ENCODE results near the gene TMBIM6. TPM values are rescaled to one million over a fixed set of nuclear protein-coding genes. Genes with fewer than 3 reads are reported as not detected.

Gene TMBIM6
- total RNA-seq, 1 experiment from 2014 or later, result 525 TPM

- DNase-seq (ENCODE audit: low read depth, low spot score) (no peak), ATAC-seq (no peak)
- Histone ChIP-seq H3K9me3 (ENCODE audit: control insufficient read depth, insufficient read depth, low read depth, low read length) (no peaks in the 10 kb centered on the region), H3K4me1 (ENCODE audit: control insufficient read depth, insufficient read depth, low read length) (no peaks in the 10 kb centered on the region), H3K4me3 (ENCODE audit: low read depth in 2 of 2, low read length in 2 of 2) (no peak overlapping the region), H3K27me3 (ENCODE audit: control insufficient read depth, insufficient read depth, low read length) (no peaks in the 10 kb centered on the region), H3K27ac (ENCODE audit: low read length) (no peak overlapping the region), H3K36me3 (ENCODE audit: control insufficient read depth, insufficient read depth, low read length) (0 out of 2 replicates have a peak, but pooled peaks cover 2% of the 10 kb centered on the region)
- CTCF ChIA-PET, result no interaction called here
- no TSS peak for BruUV-seq (replicated peaks)
- TF ChIP-seq REST (IDR thresholded peaks at IDR 0.05; ENCODE audit: insufficient read depth in 1 of 2, low read depth in 2 of 2, low read length in 1 of 2) (no peak), POLR2AphosphoS5 (IDR thresholded peaks at IDR 0.05; ENCODE audit: low read depth, low read length) (no peak), TCF7L2 (IDR thresholded peaks at IDR 0.05; ENCODE audit: low read depth, low read length) (no peak), CTCF (IDR thresholded peaks at IDR 0.05) (no peak), SIN3A (IDR thresholded peaks at IDR 0.05; ENCODE audit: borderline replicate concordance, insufficient read depth, low read depth, low read length) (no peak)
- intact Hi-C loops (cut with micrococcal nuclease; ENCODE audit: unreplicated experiment) (no loop called here), in situ Hi-C loops (cut with HindIII; ENCODE audit: low pct_unique_long_range_greater_than_20kb, low sequenced_read_pairs) (no loop called here)
- POLR2A ChIA-PET, result no interaction called here
Observed at GRCh38 chr12:49806321-49806813, 65.0 kb downstream of the TMBIM6 start.

GRCh38 chr12:49806877-49807276, 65.5 kb downstream of the TMBIM6 start:
- in situ Hi-C loops (cut with HindIII; ENCODE audit: low pct_unique_long_range_greater_than_20kb, low sequenced_read_pairs) (no loop called here), intact Hi-C loops (cut with micrococcal nuclease; ENCODE audit: unreplicated experiment) (no loop called here)
- ChIA-PET POLR2A (no interaction called here), CTCF (interaction anchor here (0.7 kb wide), 1 partner anchor 160 kb away, joined by 3 read pairs; no protein-coding TSS in a partner anchor)
- ATAC-seq, result no peak
- Histone ChIP-seq H3K36me3 (ENCODE audit: control insufficient read depth, insufficient read depth, low read length) (0 out of 2 replicates have a peak, but pooled peaks cover 2% of the 10 kb centered on the region), H3K9me3 (ENCODE audit: control insufficient read depth, insufficient read depth, low read depth, low read length) (no peaks in the 10 kb centered on the region), H3K4me1 (ENCODE audit: control insufficient read depth, insufficient read depth, low read length) (no peaks in the 10 kb centered on the region), H3K4me3 (ENCODE audit: low read depth in 2 of 2, low read length in 2 of 2) (no peak overlapping the region), H3K27me3 (ENCODE audit: control insufficient read depth, insufficient read depth, low read length) (no peaks in the 10 kb centered on the region), H3K27ac (ENCODE audit: low read length) (no peak overlapping the region)
- no peak for DNase-seq (ENCODE audit: low read depth, low spot score)
- no peak for TF ChIP-seq TCF7L2 (IDR thresholded peaks at IDR 0.05; ENCODE audit: low read depth, low read length)
- no peak for TF ChIP-seq REST (IDR thresholded peaks at IDR 0.05; ENCODE audit: insufficient read depth in 1 of 2, low read depth in 2 of 2, low read length in 1 of 2)
- no peak for TF ChIP-seq CTCF (IDR thresholded peaks at IDR 0.05)
- no peak for TF ChIP-seq POLR2AphosphoS5 (IDR thresholded peaks at IDR 0.05; ENCODE audit: low read depth, low read length)
- TF ChIP-seq SIN3A (IDR thresholded peaks at IDR 0.05; ENCODE audit: borderline replicate concordance, insufficient read depth, low read depth, low read length), result no peak
- no TSS peak for BruUV-seq (replicated peaks)
